Measurements from ENCODE around the gene ZNF578.
"Not testable (repeated sequence)": the region's sequence is repeated elsewhere in the genome, so short reads cannot be mapped to it uniquely, and the experiment has no call there.

ZNF578 gene

DNA sequence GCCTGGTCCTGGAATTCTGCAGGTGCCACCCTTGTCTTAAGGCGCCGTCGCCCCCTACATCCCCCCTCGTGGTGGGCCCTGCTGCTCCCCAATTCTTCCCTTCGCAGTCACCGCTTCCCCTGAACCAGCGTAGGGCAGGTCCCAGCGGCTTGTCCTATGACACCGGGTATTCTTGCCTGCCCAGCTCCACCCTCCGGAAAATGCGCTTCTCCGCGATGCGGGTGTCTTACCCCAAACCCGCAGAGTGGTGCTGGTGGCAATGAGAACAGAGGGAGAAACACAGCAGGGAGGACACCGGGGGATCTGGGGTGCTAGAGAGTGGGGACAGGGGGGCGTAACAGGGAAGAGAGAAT, 83.1 kb downstream of the ZNF578 start:
- Histone ChIP-seq H3K27me3 (ENCODE audit: low read depth, low read length) (no peaks in the 10 kb centered on the region), H3K9me3 (ENCODE audit: control insufficient read depth in 1 of 2, low read length in 2 of 2) (no peaks in the 10 kb centered on the region), H3K4me1 (ENCODE audit: control insufficient read depth in 1 of 2, insufficient read depth in 2 of 2, low read length in 2 of 2) (peaks cover 0 to 3% of the 10 kb centered on the region in 2 donors), H3K4me3 (ENCODE audit: low read depth in 1 of 2, low read length in 2 of 2) (peak overlapping the region; percentile 71 to 80), H3K36me3 (ENCODE audit: control insufficient read depth in 1 of 2, insufficient read depth in 2 of 2, low read length in 2 of 2) (peaks cover 0 to 8% of the 10 kb centered on the region in 2 donors), H3K27ac (ENCODE audit: low read length) (no peak overlapping the region)

DNA sequence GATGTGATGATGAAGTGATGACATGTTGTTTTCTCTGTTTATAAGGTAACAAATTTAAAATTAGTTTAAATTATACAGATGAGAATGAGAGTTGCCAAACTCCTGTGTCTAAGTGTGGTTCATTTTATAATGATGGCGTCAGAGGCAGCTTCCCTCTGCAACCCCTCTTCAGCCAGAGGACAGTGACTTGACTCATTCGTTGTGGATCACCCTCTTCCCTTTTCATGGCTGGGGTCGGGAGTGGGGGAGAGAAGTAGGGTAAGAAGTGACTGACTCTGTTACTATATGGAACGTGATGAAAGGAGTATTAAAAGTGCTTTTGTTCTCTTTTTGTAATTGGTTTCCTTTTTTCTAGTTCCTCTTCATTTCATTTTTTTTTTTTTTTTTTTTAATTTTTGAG, 85.5 kb downstream of the ZNF578 start:
- H3K27ac ChIP-seq (ENCODE audit: low read length); H3K36me3 ChIP-seq (ENCODE audit: control insufficient read depth in 1 of 2, insufficient read depth in 2 of 2, low read length in 2 of 2); H3K4me1 ChIP-seq (ENCODE audit: control insufficient read depth in 1 of 2, insufficient read depth in 2 of 2, low read length in 2 of 2); H3K9me3 ChIP-seq (ENCODE audit: control insufficient read depth in 1 of 2, low read length in 2 of 2); H3K27me3 ChIP-seq (ENCODE audit: low read depth, low read length); H3K4me3 ChIP-seq (ENCODE audit: low read depth in 1 of 2, low read length in 2 of 2): not testable (repeated sequence)

DNA sequence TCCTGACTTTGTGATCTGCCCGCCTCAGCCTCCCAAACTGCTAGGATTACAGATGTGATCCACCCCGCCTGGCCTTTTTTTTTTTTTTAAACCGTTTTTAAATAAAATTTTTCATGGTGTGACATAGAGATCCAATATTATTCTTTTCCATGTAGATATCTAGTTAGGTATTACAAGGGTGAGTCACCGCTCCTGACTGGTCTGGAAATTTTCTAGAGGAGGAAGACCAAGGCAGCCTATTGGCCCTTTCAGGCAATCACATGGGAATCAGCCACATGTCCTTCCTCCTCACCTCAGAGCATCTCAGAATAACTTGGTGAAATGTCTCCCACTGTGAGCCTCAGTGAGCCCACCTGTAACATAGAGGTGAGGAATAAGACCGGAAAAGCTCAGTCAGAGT, 87.8 kb downstream of the ZNF578 start:
- H3K27ac ChIP-seq (ENCODE audit: low read length); H3K4me3 ChIP-seq (ENCODE audit: low read depth in 1 of 2, low read length in 2 of 2); H3K27me3 ChIP-seq (ENCODE audit: low read depth, low read length); H3K9me3 ChIP-seq (ENCODE audit: control insufficient read depth in 1 of 2, low read length in 2 of 2); H3K4me1 ChIP-seq (ENCODE audit: control insufficient read depth in 1 of 2, insufficient read depth in 2 of 2, low read length in 2 of 2): not testable (repeated sequence)
- peaks cover 5 to 23% of the 10 kb centered on the region in 2 donors for H3K36me3 ChIP-seq (ENCODE audit: control insufficient read depth in 1 of 2, insufficient read depth in 2 of 2, low read length in 2 of 2)

DNA sequence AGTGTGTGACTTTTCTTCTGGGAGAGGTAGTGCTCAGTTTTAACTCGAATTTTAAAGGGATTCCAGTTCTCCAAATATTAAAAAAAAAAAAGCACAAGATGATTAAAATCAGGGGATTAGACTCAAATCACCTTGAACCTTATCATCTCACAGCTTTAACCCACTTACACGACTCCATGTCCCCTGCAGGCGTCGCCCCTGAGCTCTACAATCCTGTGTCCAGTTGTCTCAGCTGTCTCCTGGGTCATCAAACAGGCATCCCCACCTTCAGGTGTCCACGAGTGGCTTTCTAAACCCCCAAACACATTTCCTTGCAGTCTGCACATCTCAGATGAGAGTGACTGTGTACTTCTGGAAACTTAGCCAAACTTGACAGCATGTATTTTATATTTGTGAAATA, 88.3 kb downstream of the ZNF578 start:
- peaks cover 5 to 27% of the 10 kb centered on the region in 2 donors for H3K36me3 ChIP-seq (ENCODE audit: control insufficient read depth in 1 of 2, insufficient read depth in 2 of 2, low read length in 2 of 2)

DNA sequence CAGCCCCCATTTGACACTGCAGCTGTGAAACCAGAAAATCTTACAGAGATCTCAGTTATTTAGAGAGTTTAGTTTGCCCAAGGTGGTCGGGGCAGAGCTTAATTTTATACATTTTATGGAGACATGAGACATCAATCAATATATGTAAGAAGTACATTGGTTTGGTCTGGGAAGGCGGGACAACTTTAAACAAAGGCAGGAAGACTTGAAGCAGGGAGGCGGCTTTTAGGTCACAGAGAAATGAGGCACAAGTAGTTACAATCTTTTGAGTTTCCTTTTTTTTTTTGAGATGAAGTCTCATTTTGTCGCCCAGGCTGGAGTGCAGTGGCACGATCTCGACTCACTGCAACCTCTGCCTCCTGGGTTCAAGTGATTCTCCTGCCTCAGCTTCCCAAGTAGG, 89.2 kb downstream of the ZNF578 start:
- not testable (repeated sequence) for H3K4me1 ChIP-seq (ENCODE audit: control insufficient read depth in 1 of 2, insufficient read depth in 2 of 2, low read length in 2 of 2); H3K4me3 ChIP-seq (ENCODE audit: low read depth in 1 of 2, low read length in 2 of 2); H3K27ac ChIP-seq (ENCODE audit: low read length); H3K9me3 ChIP-seq (ENCODE audit: control insufficient read depth in 1 of 2, low read length in 2 of 2); H3K27me3 ChIP-seq (ENCODE audit: low read depth, low read length)
- peaks cover 5 to 36% of the 10 kb centered on the region in 2 donors for H3K36me3 ChIP-seq (ENCODE audit: control insufficient read depth in 1 of 2, insufficient read depth in 2 of 2, low read length in 2 of 2)

More for the DNA sequence above, 88.3 kb downstream of the ZNF578 start:
- H3K27ac ChIP-seq (ENCODE audit: low read length), result no peak overlapping the region
- H3K4me3 ChIP-seq (ENCODE audit: low read depth in 1 of 2, low read length in 2 of 2), result no peak overlapping the region
- no peaks in the 10 kb centered on the region for H3K9me3 ChIP-seq (ENCODE audit: control insufficient read depth in 1 of 2, low read length in 2 of 2)
- no peaks in the 10 kb centered on the region for H3K4me1 ChIP-seq (ENCODE audit: control insufficient read depth in 1 of 2, insufficient read depth in 2 of 2, low read length in 2 of 2)
- no peaks in the 10 kb centered on the region for H3K27me3 ChIP-seq (ENCODE audit: low read depth, low read length)

DNA sequence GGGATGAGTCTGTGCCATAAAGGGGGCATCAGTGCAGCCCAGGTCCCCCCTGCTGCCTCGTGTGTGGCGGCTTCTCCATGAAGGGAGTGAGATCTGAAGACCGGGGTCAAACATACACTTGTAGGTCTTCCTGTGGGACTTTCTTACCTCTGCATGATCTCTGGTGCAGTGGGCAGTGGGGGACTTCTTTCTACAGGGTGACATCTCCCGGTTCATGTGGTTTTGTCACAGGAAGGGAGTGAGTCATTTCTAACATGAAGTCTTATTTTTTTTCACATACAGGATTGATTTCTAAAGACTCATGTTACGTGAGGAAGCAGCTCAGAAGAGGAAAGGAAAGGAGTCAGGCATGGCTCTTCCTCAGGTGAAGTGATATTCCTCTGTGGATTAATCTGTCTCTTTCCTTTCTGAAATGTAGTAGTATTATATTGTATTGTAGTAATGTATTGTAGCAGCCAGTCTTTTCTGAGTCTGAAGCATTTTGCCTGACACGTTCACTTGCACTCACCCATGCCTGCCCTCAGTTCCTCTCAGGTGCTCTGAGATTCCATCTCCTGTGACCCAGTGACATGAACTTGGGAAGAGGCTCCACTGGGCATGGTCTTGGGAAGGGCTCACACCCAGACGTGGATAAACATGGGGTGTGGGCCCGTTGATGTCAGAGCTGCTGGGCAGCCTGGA, 89.8 kb downstream of the ZNF578 start:
- Histone ChIP-seq H3K9me3 (ENCODE audit: control insufficient read depth in 1 of 2, low read length in 2 of 2) (no peaks in the 10 kb centered on the region), H3K4me3 (ENCODE audit: low read depth in 1 of 2, low read length in 2 of 2) (no peak overlapping the region), H3K27ac (ENCODE audit: low read length) (no peak overlapping the region), H3K36me3 (ENCODE audit: control insufficient read depth in 1 of 2, insufficient read depth in 2 of 2, low read length in 2 of 2) (peaks cover 5 to 41% of the 10 kb centered on the region in 2 donors), H3K4me1 (ENCODE audit: control insufficient read depth in 1 of 2, insufficient read depth in 2 of 2, low read length in 2 of 2) (no peaks in the 10 kb centered on the region), H3K27me3 (ENCODE audit: low read depth, low read length) (no peaks in the 10 kb centered on the region)

DNA sequence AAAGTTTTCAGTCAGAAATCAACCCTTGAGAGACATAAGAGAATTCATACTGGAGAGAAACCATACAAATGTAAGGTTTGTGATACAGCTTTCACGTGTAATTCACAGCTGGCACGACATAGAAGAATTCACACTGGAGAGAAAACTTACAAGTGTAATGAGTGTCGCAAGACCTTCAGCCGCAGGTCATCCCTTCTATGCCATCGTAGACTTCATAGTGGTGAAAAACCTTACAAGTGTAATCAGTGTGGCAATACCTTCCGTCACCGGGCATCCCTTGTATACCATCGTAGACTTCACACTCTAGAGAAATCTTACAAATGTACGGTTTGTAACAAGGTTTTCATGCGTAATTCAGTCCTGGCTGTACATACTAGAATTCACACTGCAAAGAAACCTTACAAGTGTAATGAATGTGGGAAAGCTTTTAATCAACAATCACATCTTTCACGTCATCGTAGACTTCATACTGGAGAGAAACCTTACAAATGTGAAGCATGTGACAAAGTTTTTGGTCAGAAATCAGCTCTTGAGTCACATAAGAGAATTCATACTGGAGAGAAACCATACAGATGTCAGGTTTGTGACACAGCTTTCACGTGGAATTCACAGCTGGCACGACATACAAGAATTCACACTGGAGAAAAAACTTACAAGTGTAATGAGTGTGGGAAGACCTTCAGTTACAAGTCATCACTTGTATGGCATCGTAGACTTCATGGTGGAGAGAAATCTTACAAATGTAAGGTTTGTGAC, 101.0 kb downstream of the ZNF578 start:
- H3K4me3 ChIP-seq (ENCODE audit: low read depth in 1 of 2, low read length in 2 of 2), result peak overlapping the region; percentile 12 to 45
- no peaks in the 10 kb centered on the region for H3K4me1 ChIP-seq (ENCODE audit: control insufficient read depth in 1 of 2, insufficient read depth in 2 of 2, low read length in 2 of 2)
- H3K27me3 ChIP-seq (ENCODE audit: low read depth, low read length), result no peaks in the 10 kb centered on the region
- H3K36me3 ChIP-seq (ENCODE audit: control insufficient read depth in 1 of 2, insufficient read depth in 2 of 2, low read length in 2 of 2), result peaks cover 34 to 80% of the 10 kb centered on the region in 2 donors
- peaks cover 33% of the 10 kb centered on the region in 2 donors for H3K9me3 ChIP-seq (ENCODE audit: control insufficient read depth in 1 of 2, low read length in 2 of 2)
- no peak overlapping the region for H3K27ac ChIP-seq (ENCODE audit: low read length)

DNA sequence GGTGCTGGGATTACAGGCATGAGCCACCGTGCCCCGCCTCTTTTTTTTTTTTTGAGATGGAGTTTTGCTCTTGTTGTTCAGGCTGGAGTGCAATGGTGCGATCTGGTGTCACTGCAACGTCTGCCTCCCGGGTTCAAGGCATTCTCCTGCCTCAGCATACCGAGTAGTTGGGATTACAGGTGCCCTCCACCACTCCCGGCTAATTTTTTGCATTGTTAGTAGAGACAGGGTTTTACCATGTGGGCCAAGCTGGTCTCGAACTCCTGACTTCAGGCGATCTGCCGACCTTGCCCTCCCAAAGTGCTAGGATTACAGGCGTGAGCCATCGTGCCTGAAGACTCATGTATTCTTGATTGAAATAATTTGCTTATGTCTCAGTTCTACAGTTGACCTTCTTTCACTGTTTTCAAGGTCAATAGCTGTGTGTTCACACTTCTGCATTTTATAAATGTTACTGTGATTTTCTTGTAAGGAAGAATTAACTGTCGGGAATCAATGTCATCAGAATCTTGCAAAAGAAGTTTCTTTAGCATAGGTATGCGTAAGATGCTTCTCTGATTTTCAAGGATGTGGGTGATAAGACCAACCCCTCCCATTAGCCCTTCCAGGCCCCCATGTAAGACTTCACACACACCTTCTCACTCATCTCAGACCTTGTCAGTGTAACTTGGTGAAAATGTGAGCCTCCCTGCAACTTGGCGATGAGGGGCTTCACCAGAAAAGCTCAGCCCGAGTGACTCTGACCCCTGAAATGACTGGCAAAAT, 104.1 kb downstream of the ZNF578 start:
- Histone ChIP-seq H3K27me3 (ENCODE audit: low read depth, low read length) (no peaks in the 10 kb centered on the region), H3K9me3 (ENCODE audit: control insufficient read depth in 1 of 2, low read length in 2 of 2) (peaks cover 36% of the 10 kb centered on the region in 2 donors), H3K4me1 (ENCODE audit: control insufficient read depth in 1 of 2, insufficient read depth in 2 of 2, low read length in 2 of 2) (no peaks in the 10 kb centered on the region), H3K4me3 (ENCODE audit: low read depth in 1 of 2, low read length in 2 of 2) (no peak overlapping the region), H3K27ac (ENCODE audit: low read length) (no peak overlapping the region), H3K36me3 (ENCODE audit: control insufficient read depth in 1 of 2, insufficient read depth in 2 of 2, low read length in 2 of 2) (peaks cover 28 to 74% of the 10 kb centered on the region in 2 donors)

DNA sequence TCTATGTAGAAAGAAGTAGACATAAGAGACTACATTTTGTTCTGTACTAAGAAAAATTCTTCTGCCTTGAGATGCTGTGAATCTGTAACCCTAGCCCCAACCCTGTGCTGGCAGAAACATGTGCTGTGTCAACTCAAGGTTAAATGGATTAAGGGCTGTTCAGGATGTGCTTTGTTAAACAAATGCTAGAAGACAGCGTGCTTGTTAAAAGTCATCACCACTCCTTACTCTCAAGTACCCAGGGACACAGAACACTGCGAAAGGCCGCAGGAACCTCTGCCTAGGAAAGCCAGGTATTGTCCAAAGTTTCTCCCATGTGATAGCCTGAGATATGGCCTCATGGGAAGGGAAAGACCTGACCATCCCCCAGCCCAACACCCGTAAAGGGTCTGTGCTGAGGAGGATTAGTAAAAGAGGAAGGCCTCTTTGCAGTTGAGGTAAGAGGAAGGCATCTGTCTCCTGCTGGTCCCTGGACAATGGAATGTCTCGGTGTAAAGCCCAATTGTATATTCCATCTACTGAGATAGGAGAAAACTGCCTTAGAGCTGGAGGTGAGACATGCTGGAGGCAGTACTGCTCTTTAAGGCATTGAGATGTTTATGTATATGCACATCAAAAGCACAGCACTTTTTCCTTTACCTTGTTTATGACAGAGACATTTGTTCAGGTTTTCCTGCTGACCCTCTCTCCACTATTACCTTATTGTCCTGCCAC, 105.5 kb downstream of the ZNF578 start:
- H3K4me3 ChIP-seq (ENCODE audit: low read depth in 1 of 2, low read length in 2 of 2); H3K27me3 ChIP-seq (ENCODE audit: low read depth, low read length); H3K4me1 ChIP-seq (ENCODE audit: control insufficient read depth in 1 of 2, insufficient read depth in 2 of 2, low read length in 2 of 2); H3K27ac ChIP-seq (ENCODE audit: low read length): not testable (repeated sequence)
- H3K9me3 ChIP-seq (ENCODE audit: control insufficient read depth in 1 of 2, low read length in 2 of 2), result peaks cover 26 to 31% of the 10 kb centered on the region in 2 donors
- H3K36me3 ChIP-seq (ENCODE audit: control insufficient read depth in 1 of 2, insufficient read depth in 2 of 2, low read length in 2 of 2), result peaks cover 16 to 63% of the 10 kb centered on the region in 2 donors

DNA sequence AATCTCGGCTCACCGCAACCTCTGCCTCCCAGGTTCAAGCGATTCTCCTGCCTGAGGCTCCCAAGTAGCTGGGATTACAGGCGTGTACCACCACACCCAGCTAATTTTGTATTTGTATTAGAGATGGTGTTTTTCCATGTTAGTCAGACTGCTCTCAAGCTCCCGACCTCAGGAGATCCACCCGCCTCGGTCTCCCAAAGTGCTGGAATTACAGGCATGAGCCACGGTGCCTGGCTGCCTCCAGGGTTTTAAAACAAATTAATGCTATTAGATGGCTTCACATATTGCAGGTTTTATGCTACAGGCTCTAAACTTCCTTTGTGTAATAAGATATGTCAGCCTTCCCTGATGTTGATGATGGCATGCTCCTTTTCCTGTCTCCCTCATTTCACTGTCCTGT, 108.3 kb downstream of the ZNF578 start:
- peak overlapping the region in 1 of 2 donors; percentile 21 for H3K4me3 ChIP-seq (ENCODE audit: low read depth in 1 of 2, low read length in 2 of 2)
- H3K36me3 ChIP-seq (ENCODE audit: control insufficient read depth in 1 of 2, insufficient read depth in 2 of 2, low read length in 2 of 2), result peaks cover 5 to 44% of the 10 kb centered on the region in 2 donors

More for the DNA sequence above, 108.3 kb downstream of the ZNF578 start:
- H3K4me1 ChIP-seq (ENCODE audit: control insufficient read depth in 1 of 2, insufficient read depth in 2 of 2, low read length in 2 of 2); H3K27ac ChIP-seq (ENCODE audit: low read length); H3K27me3 ChIP-seq (ENCODE audit: low read depth, low read length): not testable (repeated sequence)
- H3K9me3 ChIP-seq (ENCODE audit: control insufficient read depth in 1 of 2, low read length in 2 of 2), result peaks cover 10 to 14% of the 10 kb centered on the region in 2 donors
